Brain microvascular endothelial cell (primary cell): ENCODE measurements around the gene ABHD17C.

ENCODE experiments used
- DNase-seq: peaks from one replicate; pipeline ENCODE4 v3.0.0-alpha.2; 2020
- H3K27ac ChIP-seq: fragments of 250-450 bp; sonication (Bioruptor Pico); 2 replicates; pipeline ENCODE4 v1.5.1; 2020; ENCODE audit warnings: mild to moderate bottlenecking, moderate library complexity
- H3K27me3 ChIP-seq: fragments of 250-450 bp; sonication (Bioruptor Pico); replicated peaks from 2 replicates; pipeline ENCODE4 v1.5.1; 2020; ENCODE audit warnings: mild to moderate bottlenecking
- H3K36me3 ChIP-seq: fragments of 250-450 bp; sonication (Bioruptor Pico); replicated peaks from 2 replicates; pipeline ENCODE4 v1.5.1; 2020; ENCODE audit warnings: mild to moderate bottlenecking
- H3K4me3 ChIP-seq: 2 replicates; pipeline ENCODE4 v1.5.1; 2011; ENCODE audit warnings: low read depth, mild to moderate bottlenecking, control low read depth, low read length, moderate library complexity
- CTCF ChIP-seq: IDR thresholded peaks from 2 replicates; pipeline ENCODE4 v1.5.1; 2011; ENCODE audit warnings: low read depth, mild to moderate bottlenecking, moderate library complexity, low read length, control low read depth, inconsistent platforms; ENCODE audit errors: missing control alignments
- in situ Hi-C: cut with HindIII; loops from 2 replicates; pipeline ENCODE4 v1.10.0; 2017; ENCODE audit warnings: low sequenced_read_pairs, low pct_ligation_motif_present

ABHD17C gene

GRCh38 chr15:80752204-80752603, 57.1 kb downstream of the ABHD17C start:
- Histone ChIP-seq H3K36me3 (peaks cover 12% of the 10 kb centered on the region), H3K27ac (no peak overlapping the region), H3K4me3 (no peak overlapping the region), H3K27me3 (no peaks in the 10 kb centered on the region)
- no peak for TF ChIP-seq CTCF
- in situ Hi-C loops: no loop called here
- no peak for DNase-seq

GRCh38 chr15:80753161-80753560, 58.1 kb downstream of the ABHD17C start:
- H3K27me3 ChIP-seq: no peaks in the 10 kb centered on the region
- H3K4me3 ChIP-seq: no peak overlapping the region
- TF ChIP-seq CTCF: no peak
- peaks cover 12% of the 10 kb centered on the region for H3K36me3 ChIP-seq
- no peak for DNase-seq
- H3K27ac ChIP-seq: no peak overlapping the region
- in situ Hi-C loops: no loop called here

GRCh38 chr15:80754014-80754413, 58.9 kb downstream of the ABHD17C start:
- no peak for TF ChIP-seq CTCF
- no peak overlapping the region for H3K4me3 ChIP-seq
- in situ Hi-C loops: no loop called here
- DNase-seq: no peak
- no peak overlapping the region for H3K27ac ChIP-seq
- no peaks in the 10 kb centered on the region for H3K27me3 ChIP-seq
- peaks cover 12% of the 10 kb centered on the region for H3K36me3 ChIP-seq

DNA sequence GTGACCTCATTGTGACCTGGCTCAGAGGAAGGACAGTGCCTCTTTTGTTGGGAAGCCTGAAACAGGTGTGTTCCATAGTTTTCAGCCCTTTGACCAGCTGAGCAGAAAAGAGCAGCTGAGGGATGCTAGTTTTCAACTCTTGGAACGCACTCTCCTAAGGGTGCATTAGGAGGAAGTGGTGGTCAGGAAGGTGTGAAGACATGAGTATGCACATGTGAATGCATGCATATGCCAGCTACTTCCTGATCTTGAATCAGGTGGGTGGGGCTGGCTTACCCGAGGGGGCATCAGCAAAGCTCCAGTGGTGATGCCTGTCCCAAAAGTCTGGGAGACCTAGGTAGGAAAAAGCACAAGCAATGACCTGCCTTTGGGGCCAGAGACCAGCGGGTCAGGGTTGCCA, 60.8 kb downstream of the ABHD17C start:
- TF ChIP-seq CTCF: no peak
- H3K27me3 ChIP-seq: no peaks in the 10 kb centered on the region
- DNase-seq: no peak
- H3K4me3 ChIP-seq: no peak overlapping the region
- in situ Hi-C loops: no loop called here
- peaks cover 5% of the 10 kb centered on the region for H3K36me3 ChIP-seq
- no peak overlapping the region for H3K27ac ChIP-seq

GRCh38 chr15:80758130-80758745, 63.1 kb downstream of the ABHD17C start:
- in situ Hi-C loops: no loop called here
- Histone ChIP-seq H3K27ac (no peak overlapping the region), H3K36me3 (peaks cover 5% of the 10 kb centered on the region), H3K4me3 (no peak overlapping the region), H3K27me3 (no peaks in the 10 kb centered on the region)
- TF ChIP-seq CTCF: no peak
- no peak for DNase-seq

GRCh38 chr15:80760960-80761359, 65.8 kb downstream of the ABHD17C start:
- Histone ChIP-seq H3K27ac (no peak overlapping the region), H3K27me3 (no peaks in the 10 kb centered on the region), H3K4me3 (no peak overlapping the region), H3K36me3 (no peaks in the 10 kb centered on the region)
- no peak for DNase-seq
- no peak for TF ChIP-seq CTCF
- in situ Hi-C loops: no loop called here
